A549 (cell line): ENCODE measurements around the gene CFAP410. TPM values are rescaled to one million over a fixed set of nuclear protein-coding genes. Genes with fewer than 3 reads are reported as not detected.

Source experiments
- ATAC-seq, 2 experiments: fragments of 200-7000 bp in 1 of 2; fragments of >200 bp in 1 of 2; cut with Nextera tagmentation in 1 of 2; cut with Tn5 transposase in 1 of 2; 3 replicates each; pipeline versions ENCODE4 v1.8.0 to v1.9.1; 2018 to 2020; ENCODE audit warnings: mild to moderate bottlenecking in 1 of 2, moderate library complexity in 1 of 2
- CTCF ChIA-PET: fragments of 300-600 bp; sonication (Branson Sonifier 250); formaldehyde crosslinking; extraction: SDS; loops from one replicate; lab custom pipeline; 2021; ENCODE audit warnings: antibody characterized with exemption, inconsistent platforms; lab: Yijun Ruan, JAX
- POLR2A ChIA-PET: fragments of 350-600 bp; formaldehyde crosslinking; extraction: SDS; loops from one replicate; lab custom pipeline; 2021; ENCODE audit warnings: antibody characterized with exemption, inconsistent platforms; lab: Yijun Ruan, JAX
- DNase-seq, 2 experiments: peaks; one replicate each; pipeline versions ENCODE4 v3.0.0 to v3.0.0-alpha.2; 2011 to 2016; ENCODE audit warnings: low read depth in 1 of 2, low spot score in 1 of 2
- FAIRE-seq: peaks from 2 replicates; lab custom pipeline; 2011; peaks lifted over from hg19 to GRCh38; lab: Jason Lieb, UNC
- H3K27ac ChIP-seq, 2 experiments: fragments of >200 bp; sonication (Bioruptor Twin); formaldehyde crosslinking; 3 replicates each; pipeline ENCODE4 v1.5.1; 2016 to 2017
- H3K4me1 ChIP-seq: fragments of >200 bp; sonication (Bioruptor Twin); formaldehyde crosslinking; 3 replicates; pipeline ENCODE4 v1.6.1; 2016
- H3K4me2 ChIP-seq: fragments of >200 bp; sonication (Bioruptor Twin); formaldehyde crosslinking; 3 replicates; pipeline ENCODE4 v1.6.1; 2016
- H3K4me3 ChIP-seq: fragments of >200 bp; sonication (Bioruptor Twin); formaldehyde crosslinking; 3 replicates; pipeline ENCODE4 v1.5.1; 2016
- H3K9me3 ChIP-seq: fragments of >200 bp; sonication (Bioruptor Twin); formaldehyde crosslinking; 3 replicates; pipeline ENCODE4 v1.6.1; 2016
- BHLHE40 ChIP-seq: IDR thresholded peaks from 2 replicates; pipeline ENCODE4 v1.6.1; 2012; ENCODE audit warnings: low read depth, low read length, inconsistent platforms
- CEBPB ChIP-seq, 2 experiments: fragments of >200 bp in 1 of 2; sonication (Bioruptor Twin) in 1 of 2; formaldehyde crosslinking in 1 of 2; IDR thresholded peaks; 2 replicates each; pipeline ENCODE4 v1.6.1; 2012 to 2016
- CHD2 ChIP-seq: fragments of 150-350 bp; IDR thresholded peaks from 2 replicates; pipeline ENCODE4 v1.6.1; 2014; ENCODE audit warnings: low read length; ENCODE audit not compliant: partially characterized antibody
- CHD4 ChIP-seq: fragments of 200-600 bp; sonication (generic); IDR thresholded peaks from 2 replicates; pipeline ENCODE4 v1.6.1; 2016; ENCODE audit warnings: antibody characterized with exemption, mild to moderate bottlenecking, borderline replicate concordance
- CTCF ChIP-seq: fragments of >200 bp; sonication (Bioruptor Twin); formaldehyde crosslinking; IDR thresholded peaks from 3 replicates; pipeline ENCODE4 v1.5.1; 2016
- EHF ChIP-seq: fragments of 250-450 bp; sonication (Bioruptor Pico); IDR thresholded peaks from 2 replicates; pipeline ENCODE4 v1.5.0; 2020; ENCODE audit warnings: mild to moderate bottlenecking
- HDAC2 ChIP-seq: fragments of 200-600 bp; sonication (generic); IDR thresholded peaks from 2 replicates; pipeline ENCODE4 v1.6.1; 2016
- HES2 ChIP-seq: fragments of >200 bp; sonication (Bioruptor Twin); formaldehyde crosslinking; IDR thresholded peaks from 2 replicates; pipeline ENCODE4 v1.6.1; 2016
- JUN ChIP-seq, 2 experiments: fragments of >200 bp; sonication (Bioruptor Twin); formaldehyde crosslinking; IDR thresholded peaks; 2 replicates in 1 of 2; 3 replicates in 1 of 2; pipeline ENCODE4 v1.6.1; 2016 to 2017
- MAX ChIP-seq: IDR thresholded peaks from 2 replicates; pipeline ENCODE4 v1.6.1; 2012
- MAZ ChIP-seq: fragments of 150-350 bp; IDR thresholded peaks from 2 replicates; pipeline ENCODE4 v1.6.1; 2014; ENCODE audit warnings: antibody characterized with exemption, low read depth, low read length, borderline replicate concordance
- NPAS2 ChIP-seq: fragments of 250-450 bp; sonication (Bioruptor Pico); IDR thresholded peaks from 2 replicates; pipeline ENCODE4 v1.8.0; 2022; ENCODE audit warnings: mild to moderate bottlenecking, moderate library complexity, borderline replicate concordance
- PBX3 ChIP-seq: IDR thresholded peaks from 2 replicates; pipeline ENCODE4 v1.6.1; 2012
- POLR2AphosphoS2 ChIP-seq: conservative IDR thresholded peaks from 2 replicates; pipeline ENCODE4 v1.6.1; 2012; ENCODE audit warnings: low read length, improper control_type of control experiment, inconsistent platforms
- RAD21 ChIP-seq, 2 experiments: fragments of >200 bp in 1 of 2; sonication (Bioruptor Twin) in 1 of 2; formaldehyde crosslinking in 1 of 2; IDR thresholded peaks in 1 of 2; conservative IDR thresholded peaks in 1 of 2; 2 replicates in 1 of 2; 3 replicates in 1 of 2; pipeline ENCODE4 v1.6.1; 2012 to 2018; ENCODE audit warnings: inconsistent platforms in 1 of 2
- RARB ChIP-seq: fragments of 250-450 bp; sonication (Bioruptor Pico); IDR thresholded peaks from 2 replicates; pipeline ENCODE4 v1.8.0; 2021; ENCODE audit warnings: mild to moderate bottlenecking, moderate library complexity
- REST ChIP-seq: fragments of 200-600 bp; sonication (generic); IDR thresholded peaks from 2 replicates; pipeline ENCODE4 v1.6.1; 2016; ENCODE audit warnings: antibody characterized with exemption, mild to moderate bottlenecking, moderate library complexity
- SMC3 ChIP-seq: fragments of >200 bp; sonication (Bioruptor Twin); formaldehyde crosslinking; IDR thresholded peaks from 3 replicates; pipeline ENCODE4 v1.6.1; 2018; ENCODE audit warnings: inconsistent platforms
- SREBF2 ChIP-seq: fragments of 450-650 bp; IDR thresholded peaks from 2 replicates; pipeline ENCODE4 v1.6.1; 2014; ENCODE audit warnings: mild to moderate bottlenecking, moderate library complexity
- TFCP2L1 ChIP-seq: fragments of 250-450 bp; sonication (Bioruptor Pico); IDR thresholded peaks from 2 replicates; pipeline ENCODE4 v1.5.0; 2021; ENCODE audit warnings: mild to moderate bottlenecking
- TP53 ChIP-seq: fragments of 250-450 bp; sonication (Bioruptor Pico); IDR thresholded peaks from 2 replicates; pipeline ENCODE4 v1.5.0; 2021; ENCODE audit warnings: mild to moderate bottlenecking, moderate library complexity
- ZC3H11A ChIP-seq: fragments of 450-650 bp; IDR thresholded peaks from 2 replicates; pipeline ENCODE4 v1.6.1; 2014; ENCODE audit warnings: antibody characterized with exemption, mild to moderate bottlenecking
- ZNF302 ChIP-seq: fragments of 250-450 bp; sonication (Bioruptor Pico); IDR thresholded peaks from 2 replicates; pipeline ENCODE4 v1.9.0; 2021; ENCODE audit warnings: inconsistent platforms, mild to moderate bottlenecking, moderate library complexity
- WGBS: methylation state at CpG from one replicate; pipeline ENCODE4 v1.1.6; 2017; ENCODE audit errors: missing lambda C conversion rate; 5-methylcytosine and 5-hydroxymethylcytosine counted together
- polyA plus RNA-seq, 4 experiments: library from polyadenylated mRNA; depleted of rRNA in 3 of 4; stranded (reverse); fragments of >200 nt; fragmentation: RNase III in 1 of 4; extraction: RNeasy Plus Mini Kit Qiagen cat#74134 plus additional on column Dnase treatment in 1 of 4; gene quantifications; 2 replicates in 3 of 4; 3 replicates in 1 of 4; pipeline ENCODE4 v1.2.3, GENCODE V29; 2011 to 2017

The CFAP410 gene
- polyA plus RNA-seq, 2 of the 4 experiments (the other 2 are of a cell fraction) = 3.2 to 7.1 TPM

GRCh38 chr21:44376606-44377005, 37.4 kb upstream of the CFAP410 start:
- 39% methylated on average over 8 of the region's 9 CpGs for WGBS
- ChIA-PET CTCF (interaction anchor here (0.7 to 1.1 kb wide), 2 partner anchors 29 to 556 kb away, joined by 3 read pairs; no protein-coding TSS in a partner anchor), POLR2A (no interaction called here)
- DNase-seq = no peak
- H3K9me3 ChIP-seq = no peaks in the 10 kb centered on the region
- no peak overlapping the region for H3K4me2 ChIP-seq
- no peak for FAIRE-seq
- no peak overlapping the region for H3K27ac ChIP-seq
- ATAC-seq = no peak
- H3K4me1 ChIP-seq = no peaks in the 10 kb centered on the region
- H3K4me3 ChIP-seq = no peak overlapping the region
- no peak for TF ChIP-seq PBX3

GRCh38 chr21:44375761-44376241, 36.6 kb upstream of the CFAP410 start:
- no peak for TF ChIP-seq SMC3
- no peak for TF ChIP-seq CEBPB (IDR thresholded peaks at IDR 0.05)
- no peak for TF ChIP-seq MAZ
- TF ChIP-seq REST = no peak
- no peak for TF ChIP-seq HDAC2
- TF ChIP-seq BHLHE40 = no peak
- TF ChIP-seq SREBF2 = no peak
- no peak for TF ChIP-seq ZC3H11A
- TF ChIP-seq RARB (CRISPR knock-in tag) = no peak
- TF ChIP-seq RAD21 (conservative IDR thresholded peaks at IDR 0.05 in 1 of 2, IDR thresholded peaks at IDR 0.05 in 1 of 2) = no peak
- TF ChIP-seq CHD4 = no peak
- no peak for TF ChIP-seq CHD2
- no peak for TF ChIP-seq ZNF302 (CRISPR knock-in tag)
- no peak for TF ChIP-seq TFCP2L1 (CRISPR knock-in tag)
- TF ChIP-seq CTCF = no peak
- Histone ChIP-seq H3K4me3 (no peak overlapping the region), H3K27ac (no peak overlapping the region), H3K9me3 (no peaks in the 10 kb centered on the region), H3K4me1 (no peaks in the 10 kb centered on the region), H3K4me2 (no peak overlapping the region)
- FAIRE-seq (no peak), DNase-seq (no peak), ATAC-seq (no peak)
- ChIA-PET CTCF (interaction anchor here (1.1 kb wide), 1 partner anchor 557 kb away, joined by 3 read pairs; no protein-coding TSS in a partner anchor), POLR2A (no interaction called here)
- 66% methylated on average over 10 of the region's 19 CpGs for WGBS

- WGBS = 60% methylated on average over 10 of the region's 10 CpGs
- CTCF ChIA-PET = interaction anchor here (1.1 kb wide), 1 partner anchor 557 kb away, joined by 3 read pairs; no protein-coding TSS in a partner anchor
These were observed 36.1 kb upstream of the CFAP410 start for GRCh38 chr21:44375281-44375651.

More at GRCh38 chr21:44375281-44375651, 36.1 kb upstream of the CFAP410 start:
- no peak for ATAC-seq
- Histone ChIP-seq H3K4me2 (no peak overlapping the region), H3K4me3 (no peak overlapping the region), H3K4me1 (no peaks in the 10 kb centered on the region; the same call in 2 of the 3 replicates), H3K27ac (no peak overlapping the region), H3K9me3 (no peaks in the 10 kb centered on the region)
- FAIRE-seq = no peak
- no peak for DNase-seq
- POLR2A ChIA-PET = no interaction called here
- TF ChIP-seq JUN (IDR thresholded peaks at IDR 0.05) = no peak
- TF ChIP-seq ZNF302 (CRISPR knock-in tag) = no peak
- TF ChIP-seq POLR2AphosphoS2 = no peak
- no peak for TF ChIP-seq CEBPB (IDR thresholded peaks at IDR 0.05)
- no peak for TF ChIP-seq HDAC2
- no peak for TF ChIP-seq NPAS2
- no peak for TF ChIP-seq EHF (CRISPR knock-in tag)
- TF ChIP-seq TP53 (CRISPR knock-in tag) = no peak
- no peak for TF ChIP-seq HES2
- no peak for TF ChIP-seq MAX
